VCaP (cell line): ENCODE measurements around the gene ZFP69B.
A peak's percentile ranks its signal among the peaks of the same experiment; 100 is the strongest.
"Not testable (repeated sequence)": the region's sequence is repeated elsewhere in the genome, so short reads cannot be mapped to it uniquely, and the experiment has no call there.

Source experiments
- H3K27ac ChIP-seq: fragments of 450-650 bp; 2 replicates; pipeline ENCODE4 v1.5.1; 2017
- CTCF ChIP-seq: fragments of 450-650 bp; conservative IDR thresholded peaks from 2 replicates; pipeline ENCODE4 v1.5.1; 2017; ENCODE audit warnings: mild to moderate bottlenecking, moderate library complexity

The ZFP69B gene

DNA sequence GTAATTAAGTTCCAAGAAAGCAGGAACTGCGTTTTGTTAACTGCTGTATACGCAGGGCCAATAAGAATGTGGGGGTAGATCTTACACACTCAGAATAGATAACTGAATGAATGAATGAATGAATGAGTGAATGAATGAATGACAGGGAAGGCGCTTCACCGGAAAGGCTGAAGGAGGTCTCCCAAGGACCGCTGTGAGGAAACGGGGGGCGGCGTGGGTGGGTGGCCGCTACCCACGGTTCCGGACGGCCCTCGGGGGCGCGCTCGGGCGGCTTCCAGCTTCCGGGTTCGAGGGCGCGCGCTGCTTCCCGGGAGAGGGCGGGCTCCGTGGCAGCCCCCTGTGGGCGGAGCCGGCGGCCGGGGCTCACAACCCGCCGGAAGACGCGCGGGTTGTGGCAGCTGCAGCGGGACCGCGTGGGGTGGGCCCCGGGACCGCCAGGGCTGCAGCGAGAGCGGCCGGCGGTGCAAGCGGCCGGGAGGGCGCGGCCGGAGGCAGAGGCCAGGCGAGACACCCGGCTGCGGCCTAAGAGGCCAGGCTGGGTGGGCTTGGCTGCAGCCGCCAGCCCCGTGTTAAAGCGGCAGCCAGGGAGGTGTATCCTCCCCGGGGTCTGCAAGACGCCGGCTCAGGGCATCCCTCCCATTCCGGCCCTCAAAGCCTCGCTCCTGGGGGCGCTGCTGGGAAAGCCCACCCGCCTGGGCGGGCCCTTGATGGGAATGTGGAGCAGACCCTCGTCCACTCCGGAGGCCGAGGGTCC lies 26.8 kb downstream of the ZFP69B start, which contains the start of gene ZFP69:
Gene ZFP69, plus strand, starts transcription at position 367 of the 754 bp plus-strand sequence. CDS start 2,072 bp downstream, outside the sequence.
- H3K27ac ChIP-seq, result no peak within 1 kb of the TSS
- TF ChIP-seq CTCF, result no peak

DNA sequence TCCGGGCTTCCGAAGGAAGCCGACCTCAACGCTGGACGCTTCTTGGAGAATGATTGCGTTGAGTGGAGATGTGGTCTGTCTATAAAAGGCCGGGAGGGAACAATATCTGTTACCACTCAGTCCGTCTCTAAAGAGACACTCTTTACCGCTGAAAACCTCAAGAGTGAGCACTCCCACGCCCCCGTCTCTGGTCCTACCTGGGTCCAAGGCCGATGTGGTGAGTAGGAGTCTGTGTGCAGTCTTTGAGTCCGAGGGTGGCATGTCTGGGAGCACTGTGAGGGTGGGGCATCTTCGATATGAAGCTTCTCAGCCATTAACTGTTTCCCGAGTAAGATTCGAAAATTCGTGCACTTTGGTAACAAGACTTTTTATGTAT lies 27.4 kb downstream of the ZFP69B start:
- no peak overlapping the region for H3K27ac ChIP-seq
- no peak for TF ChIP-seq CTCF

DNA sequence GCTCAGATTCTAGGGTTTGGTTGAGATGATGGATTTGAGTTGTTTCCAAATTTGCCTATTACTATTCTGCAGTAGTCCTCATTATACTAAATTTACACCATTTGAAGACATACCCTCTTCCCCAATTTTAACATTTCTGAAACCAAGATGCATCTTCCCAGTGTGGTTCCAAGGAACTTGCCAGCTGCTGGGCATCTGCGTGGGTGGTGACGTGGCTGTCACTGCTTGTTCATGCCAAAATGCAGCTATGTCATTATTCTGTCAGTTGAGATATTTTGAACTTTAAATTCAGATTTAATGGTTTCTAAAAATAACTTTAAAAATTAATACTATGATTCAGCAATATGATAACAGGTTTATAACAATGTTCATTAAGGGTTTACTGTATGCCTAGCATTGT lies 28.0 kb downstream of the ZFP69B start:
- no peak for TF ChIP-seq CTCF
- no peak overlapping the region for H3K27ac ChIP-seq

GRCh38 chr1:40479156-40479555 lies 28.9 kb downstream of the ZFP69B start:
- H3K27ac ChIP-seq, result no peak overlapping the region
- TF ChIP-seq CTCF, result no peak

- H3K27ac ChIP-seq, result no peak overlapping the region
- TF ChIP-seq CTCF, result no peak
Measured at GRCh38 chr1:40495315-40495903, 45.1 kb downstream of the ZFP69B start.

- H3K27ac ChIP-seq, result not testable (repeated sequence)
Measured at GRCh38 chr1:40502651-40503050, 52.4 kb downstream of the ZFP69B start.

- peak overlapping the region; percentile 74 for H3K27ac ChIP-seq
- no peak for TF ChIP-seq CTCF
Measured at GRCh38 chr1:40507973-40508372, 57.7 kb downstream of the ZFP69B start.
